Smooth muscle cell (in vitro differentiated cells): ENCODE results near the gene ABCD1. TPM values are rescaled to one million over a fixed set of nuclear protein-coding genes. Genes with fewer than 3 reads are reported as not detected.
"Not testable (repeated sequence)": the region's sequence is repeated elsewhere in the genome, so short reads cannot be mapped to it uniquely, and the experiment has no call there.

Experiments
- DNase-seq: peaks from one replicate; lab custom pipeline; 2025; ENCODE audit not compliant: unreplicated experiment; lab: John Stamatoyannopoulos, UW
- H2AFZ ChIP-seq: fragments of 200-600 bp; sonication (generic); 2 replicates; pipeline ENCODE4 v1.6.0; 2016; ENCODE audit warnings: antibody characterized with exemption, low read depth, mild to moderate bottlenecking
- H3F3A ChIP-seq: fragments of 200-600 bp; sonication (generic); 2 replicates; pipeline ENCODE4 v1.6.0; 2017; ENCODE audit warnings: antibody characterized with exemption, low read depth
- H3K27ac ChIP-seq: fragments of 200-600 bp; sonication (generic); 2 replicates; pipeline ENCODE4 v1.5.1; 2016; ENCODE audit warnings: low read depth, mild to moderate bottlenecking
- H3K27me3 ChIP-seq: fragments of 200-600 bp; sonication (generic); 2 replicates; pipeline ENCODE4 v1.6.1; 2016; ENCODE audit warnings: low read depth, mild to moderate bottlenecking
- H3K36me3 ChIP-seq: fragments of 200-600 bp; sonication (generic); 2 replicates; pipeline ENCODE4 v1.5.1; 2016; ENCODE audit warnings: low read depth
- H3K4me1 ChIP-seq: fragments of 200-600 bp; sonication (generic); 2 replicates; pipeline ENCODE4 v1.5.1; 2016; ENCODE audit warnings: low read depth
- H3K4me2 ChIP-seq: fragments of 200-600 bp; sonication (generic); 2 replicates; pipeline ENCODE4 v1.6.0; 2016; ENCODE audit warnings: mild to moderate bottlenecking
- H3K4me3 ChIP-seq: fragments of 200-600 bp; sonication (generic); 2 replicates; pipeline ENCODE4 v1.5.1; 2016; ENCODE audit warnings: mild to moderate bottlenecking
- H3K79me2 ChIP-seq: fragments of 200-600 bp; sonication (generic); 2 replicates; pipeline ENCODE4 v1.6.0; 2016; ENCODE audit warnings: low read depth, mild to moderate bottlenecking
- H3K9ac ChIP-seq: fragments of 200-600 bp; sonication (generic); 2 replicates; pipeline ENCODE4 v1.6.0; 2016; ENCODE audit warnings: low read depth
- H3K9me3 ChIP-seq: fragments of 200-600 bp; sonication (generic); replicated peaks from 2 replicates; pipeline ENCODE4 v1.5.1; 2016; ENCODE audit warnings: low read depth
- H4K20me1 ChIP-seq: fragments of 200-600 bp; sonication (generic); 2 replicates; pipeline ENCODE4 v1.6.0; 2016; ENCODE audit warnings: low read depth
- CTCF ChIP-seq: fragments of 200-600 bp; sonication (generic); IDR thresholded peaks from 2 replicates; pipeline ENCODE4 v1.5.1; 2017; ENCODE audit warnings: borderline replicate concordance, mild to moderate bottlenecking, antibody characterized with exemption; ENCODE audit not compliant: insufficient read depth, poor library complexity, severe bottlenecking
- WGBS: methylation state at CpG from one replicate; pipeline ENCODE4 v1.1.7; 2016; ENCODE audit warnings: low lambda C conversion rate; 5-methylcytosine and 5-hydroxymethylcytosine counted together
- polyA plus RNA-seq: library from polyadenylated mRNA; unstranded; fragments of >200 nt; fragmentation: Nextera tagmentation; extraction: Ambion mirVana; gene quantifications from 2 replicates; pipeline ENCODE4 v1.2.1, GENCODE V29; 2016
- total RNA-seq: library from RNA; depleted of rRNA; stranded (reverse); fragments of >200 nt; gene quantifications from 2 replicates; pipeline ENCODE4 v1.2.3, GENCODE V29; 2014

Gene ABCD1
- total and polyA plus RNA-seq, 2 experiments from 2014 or later: 6.2 to 10.9 TPM

- DNase-seq: no peak
- Histone ChIP-seq H3K79me2 (no peaks in the 10 kb centered on the region), H2AFZ (no peak overlapping the region), H3K27me3 (no peaks in the 10 kb centered on the region), H3F3A (no peaks in the 10 kb centered on the region), H3K4me1 (no peaks in the 10 kb centered on the region), H3K4me2 (no peak overlapping the region), H3K27ac (no peak overlapping the region), H3K9me3 (no peaks in the 10 kb centered on the region), H3K4me3 (no peak overlapping the region), H3K36me3 (no peaks in the 10 kb centered on the region), H4K20me1 (no peaks in the 10 kb centered on the region), H3K9ac (no peak overlapping the region)
- TF ChIP-seq CTCF: no peak
- 91% methylated on average over 15 of the region's 16 CpGs for WGBS
Observed at GRCh38 chrX:153740631-153741222, 16.1 kb downstream of the ABCD1 start.

GRCh38 chrX:153741446-153741845 is 16.8 kb downstream of the ABCD1 start:
- 85% methylated on average over 14 of the region's 14 CpGs for WGBS
- no peak overlapping the region for H3K4me3 ChIP-seq
- no peak overlapping the region for H2AFZ ChIP-seq

GRCh38 chrX:153742111-153742510 is 17.5 kb downstream of the ABCD1 start:
- H3K27me3 ChIP-seq, H3K4me2 ChIP-seq, H3F3A ChIP-seq, DNase-seq, H4K20me1 ChIP-seq, H2AFZ ChIP-seq, H3K4me3 ChIP-seq, H3K27ac ChIP-seq, H3K36me3 ChIP-seq, H3K4me1 ChIP-seq, H3K9me3 ChIP-seq, H3K9ac ChIP-seq, H3K79me2 ChIP-seq: not testable (repeated sequence)
- 88% methylated on average over 14 of the region's 14 CpGs for WGBS

More at GRCh38 chrX:153741446-153741845, 16.8 kb downstream of the ABCD1 start:
- Histone ChIP-seq H3K79me2 (no peaks in the 10 kb centered on the region), H3K36me3 (no peaks in the 10 kb centered on the region), H3K4me1 (no peaks in the 10 kb centered on the region), H4K20me1 (no peaks in the 10 kb centered on the region), H3K27me3 (no peaks in the 10 kb centered on the region), H3F3A (no peaks in the 10 kb centered on the region), H3K4me2 (no peak overlapping the region), H3K9me3 (no peaks in the 10 kb centered on the region), H3K9ac (no peak overlapping the region), H3K27ac (no peak overlapping the region)
- DNase-seq: no peak
- TF ChIP-seq CTCF: no peak

GRCh38 chrX:153742796-153743467 is 18.3 kb downstream of the ABCD1 start:
- H4K20me1 ChIP-seq, H3K4me3 ChIP-seq, H3K36me3 ChIP-seq, H3K9ac ChIP-seq, H2AFZ ChIP-seq, H3K27me3 ChIP-seq, H3F3A ChIP-seq, DNase-seq, H3K27ac ChIP-seq, H3K79me2 ChIP-seq, H3K4me1 ChIP-seq, H3K9me3 ChIP-seq: not testable (repeated sequence)
- 79% methylated on average over 31 of the region's 32 CpGs for WGBS
- peak overlapping the region; percentile 76 for H3K4me2 ChIP-seq

- peak overlapping the region; percentile 29 for H3K4me3 ChIP-seq
- H3K4me1 ChIP-seq, H3K79me2 ChIP-seq, H3F3A ChIP-seq, H3K27ac ChIP-seq, H3K9me3 ChIP-seq, H2AFZ ChIP-seq, DNase-seq, H3K27me3 ChIP-seq, H3K9ac ChIP-seq, H3K36me3 ChIP-seq, H4K20me1 ChIP-seq: not testable (repeated sequence)
- peak overlapping the region; percentile 76 for H3K4me2 ChIP-seq
- WGBS: 53% methylated on average over 19 of the region's 35 CpGs
Observed at GRCh38 chrX:153743468-153744209, 19.0 kb downstream of the ABCD1 start.
